ENCODE measurements around the gene NDUFV2.

The NDUFV2 gene

DNA sequence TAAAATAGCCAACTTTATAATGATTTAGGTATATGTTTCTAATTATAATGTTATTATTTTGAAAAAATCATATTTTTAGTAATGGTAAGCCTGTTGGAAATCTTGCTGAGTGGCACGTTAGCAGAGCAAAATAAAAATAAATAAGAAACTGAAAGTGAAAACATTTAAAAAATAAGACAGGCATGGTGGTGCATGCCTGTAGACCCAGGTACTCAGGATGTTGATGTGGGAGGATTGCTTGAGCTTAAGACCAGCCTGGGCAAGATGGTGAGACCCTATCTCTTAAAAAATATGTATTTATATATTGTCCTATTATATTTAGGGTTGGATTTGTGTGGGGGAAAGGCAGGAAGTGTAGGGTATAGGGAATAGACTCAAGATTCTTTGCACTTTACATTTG lies 18.3 kb downstream of the NDUFV2 start:
- no peak for DNase-seq (ENCODE audit: low read depth)

DNA sequence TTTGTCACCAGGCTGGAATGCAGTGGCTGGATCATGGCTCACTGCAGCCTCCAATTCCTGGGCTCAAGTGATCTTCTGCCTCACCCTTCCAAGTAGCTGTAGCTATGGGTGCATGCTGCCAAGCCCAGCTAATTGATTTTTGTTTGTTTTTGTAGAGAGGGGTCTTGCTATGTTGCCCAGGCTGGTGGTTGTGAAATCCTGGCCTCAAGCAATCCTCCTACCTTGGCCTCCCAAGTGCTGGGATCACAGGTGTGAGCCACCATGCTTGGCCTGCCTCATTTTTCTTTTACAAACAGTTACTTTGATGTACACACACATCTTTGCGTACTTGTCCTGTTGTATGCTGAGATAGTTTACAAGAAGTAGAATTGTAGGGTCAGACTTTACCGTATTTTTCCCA lies 21.0 kb downstream of the NDUFV2 start:
- DNase-seq (ENCODE audit: low read depth): no peak

DNA sequence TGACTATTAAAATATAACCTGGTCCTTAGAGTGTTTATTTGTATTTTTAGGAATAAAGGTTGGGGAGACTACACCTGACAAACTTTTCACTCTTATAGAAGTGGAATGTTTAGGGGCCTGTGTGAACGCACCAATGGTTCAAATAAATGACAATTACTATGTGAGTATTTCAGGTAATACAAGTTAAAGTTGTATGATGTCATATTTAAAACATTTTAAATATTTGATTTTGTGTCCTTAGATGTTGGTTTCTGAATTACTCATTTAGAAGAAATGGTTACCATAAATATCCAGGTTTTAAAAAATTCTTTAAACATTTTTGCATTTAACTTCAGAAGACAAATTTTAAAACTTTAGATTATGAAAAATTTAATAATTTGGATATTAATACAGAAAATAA lies 22.3 kb downstream of the NDUFV2 start:
- DNase-seq (ENCODE audit: low read depth): no peak

DNA sequence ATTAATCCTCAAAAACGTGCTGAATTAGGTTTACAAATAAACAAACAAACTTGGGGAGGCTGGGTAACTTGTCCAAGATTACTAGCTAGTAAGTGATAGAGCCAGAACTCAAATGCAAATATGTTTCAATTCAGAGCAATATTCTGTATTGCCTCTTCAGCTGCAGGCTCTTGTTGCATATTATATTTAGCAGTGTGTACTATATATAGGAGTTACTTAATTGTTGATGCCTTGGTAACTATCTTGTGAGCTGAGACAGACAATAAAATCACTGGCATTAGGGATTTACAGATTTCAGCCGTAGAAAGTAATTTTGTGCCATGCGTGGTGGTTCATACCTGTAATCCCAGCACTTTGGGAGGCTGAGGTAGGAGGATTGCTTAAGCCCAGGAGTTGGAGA lies 23.8 kb downstream of the NDUFV2 start:
- no peak for DNase-seq (ENCODE audit: low read depth)

DNA sequence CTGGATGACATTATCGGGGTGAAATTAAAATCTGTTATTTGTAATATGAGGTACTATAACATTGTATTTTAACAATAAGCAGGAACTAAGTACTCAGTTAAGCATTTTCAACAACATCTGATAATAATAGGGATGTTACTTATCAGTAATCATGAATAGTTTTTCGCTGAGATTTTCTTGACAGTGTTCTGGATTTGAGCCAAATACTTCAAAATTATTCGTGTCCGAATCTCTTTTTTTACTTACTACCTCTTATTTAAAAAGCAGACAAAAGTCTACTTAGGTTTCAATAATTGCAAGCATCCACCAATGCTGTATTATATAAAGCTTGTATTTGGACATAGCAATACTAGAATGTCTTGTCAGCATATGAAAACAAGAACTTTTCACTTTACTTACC lies 27.7 kb downstream of the NDUFV2 start:
- no peak for DNase-seq (ENCODE audit: low read depth)

DNA sequence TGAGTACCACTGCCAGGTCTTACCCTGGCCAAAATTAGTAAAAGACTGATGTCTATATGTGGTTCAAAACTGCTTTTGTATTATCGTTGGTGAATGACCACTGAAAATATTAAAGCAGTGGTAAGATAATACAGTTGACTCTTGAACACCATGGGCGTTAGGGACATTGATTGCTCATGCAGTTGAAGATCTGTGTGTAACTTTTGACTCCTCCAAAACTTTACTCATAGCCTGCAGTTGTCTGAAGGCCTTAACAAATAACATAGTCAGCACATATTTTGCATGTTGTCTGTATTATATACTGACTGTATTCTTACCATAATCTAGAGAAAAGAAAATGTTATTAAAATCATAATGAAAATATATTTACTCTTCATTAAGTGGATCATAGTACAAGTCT lies 28.3 kb downstream of the NDUFV2 start:
- no peak for DNase-seq (ENCODE audit: low read depth)

DNA sequence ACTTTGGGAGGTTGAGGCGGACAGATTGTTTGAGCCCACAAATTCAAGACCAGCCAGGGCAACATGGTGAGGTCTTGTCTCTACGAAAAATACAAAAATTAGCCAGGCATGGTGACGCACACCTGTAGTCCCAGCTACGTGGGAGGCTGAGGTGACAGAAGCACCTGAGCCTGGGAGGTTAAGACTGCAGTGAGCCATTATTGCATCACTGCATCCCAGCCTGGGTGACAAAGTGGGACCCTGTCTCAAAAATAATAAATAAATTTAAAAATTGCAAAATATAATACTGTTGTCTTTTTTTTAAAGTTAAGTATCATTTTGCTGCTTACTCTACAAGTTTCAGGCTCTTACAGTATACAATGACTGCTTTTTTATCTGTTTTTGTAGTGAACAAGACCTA lies 30.1 kb downstream of the NDUFV2 start:
- DNase-seq (ENCODE audit: low read depth): no peak

DNA sequence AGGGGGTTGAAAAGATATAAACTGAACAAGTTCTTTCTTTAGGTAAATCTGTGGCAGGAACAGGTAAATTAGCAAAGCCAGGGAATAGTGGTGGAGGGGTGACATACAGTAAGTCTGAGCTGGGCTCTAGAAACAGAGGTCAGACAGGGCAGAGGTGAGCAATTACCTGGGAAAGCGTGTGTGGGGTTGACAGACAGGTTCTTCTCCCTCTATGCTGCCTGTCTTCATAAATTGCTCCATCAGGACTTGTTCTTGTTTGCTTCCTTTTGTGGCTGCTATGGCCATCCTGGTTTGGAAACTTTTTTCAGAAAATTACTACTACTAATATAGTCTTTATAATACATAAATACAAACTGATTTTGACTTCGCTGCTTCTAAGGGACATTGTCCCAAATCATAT lies 30.7 kb downstream of the NDUFV2 start:
- DNase-seq (ENCODE audit: low read depth): no peak

DNA sequence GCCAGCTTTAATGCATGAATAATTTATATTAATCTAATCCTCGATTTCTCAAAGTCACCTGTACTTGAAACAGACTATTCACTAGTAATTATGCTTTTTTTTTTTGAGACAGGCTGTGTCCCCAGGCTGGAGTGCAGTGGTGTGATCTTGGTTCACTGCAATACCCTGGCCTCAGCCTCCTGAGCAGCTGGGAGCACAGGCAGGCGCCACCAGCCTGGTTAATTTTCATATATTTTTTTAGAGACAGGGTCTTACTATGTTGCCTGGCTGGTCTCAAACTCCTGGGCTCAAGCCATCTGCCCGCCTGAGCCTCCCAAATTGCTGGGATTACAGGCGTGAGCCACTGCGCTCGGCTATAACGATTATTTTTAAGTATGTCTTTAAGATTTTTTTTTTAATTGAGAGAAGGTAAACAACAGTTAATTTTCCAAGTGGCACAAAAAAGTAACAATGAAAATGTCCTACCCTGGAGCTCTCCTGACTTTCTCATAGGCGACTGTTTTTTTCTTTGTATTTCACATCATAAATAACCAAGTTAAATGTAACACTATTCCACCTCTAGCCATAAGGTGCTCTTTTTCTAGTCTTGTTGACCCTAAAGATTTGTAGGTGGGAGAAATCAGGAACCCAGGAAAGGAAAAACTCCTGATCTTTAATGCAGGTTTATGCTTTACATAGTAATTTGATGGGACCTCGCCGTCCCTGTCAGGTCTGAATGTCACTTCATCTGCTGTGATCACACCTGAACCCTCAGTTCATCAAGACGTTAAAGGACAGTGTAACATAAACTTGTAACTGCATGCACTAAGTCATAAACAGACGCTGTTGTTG lies 32.8 kb downstream of the NDUFV2 start:
- DNase-seq (ENCODE audit: low read depth): no peak

DNA sequence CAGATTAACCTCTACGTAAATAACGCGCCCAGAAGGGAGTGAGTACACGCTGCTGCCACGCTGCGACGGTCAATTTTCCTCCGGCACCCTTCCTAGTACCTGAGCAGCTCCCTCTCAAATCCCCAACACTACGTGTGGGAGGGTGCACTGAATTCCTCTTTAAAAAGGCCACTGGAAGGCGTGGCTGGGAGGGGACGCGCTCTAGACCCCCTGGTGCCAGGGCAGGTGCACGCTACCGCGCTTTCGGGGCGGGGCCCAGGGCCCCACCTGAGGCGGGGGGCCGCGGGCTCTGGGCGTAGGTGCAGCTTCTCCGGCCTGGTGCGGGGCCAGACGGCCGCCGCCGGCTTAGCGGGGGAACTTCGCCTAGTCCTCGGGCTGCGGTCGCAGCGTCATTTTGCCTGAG lies 33.4 kb downstream of the NDUFV2 start:
- no peak for DNase-seq (ENCODE audit: low read depth)

DNA sequence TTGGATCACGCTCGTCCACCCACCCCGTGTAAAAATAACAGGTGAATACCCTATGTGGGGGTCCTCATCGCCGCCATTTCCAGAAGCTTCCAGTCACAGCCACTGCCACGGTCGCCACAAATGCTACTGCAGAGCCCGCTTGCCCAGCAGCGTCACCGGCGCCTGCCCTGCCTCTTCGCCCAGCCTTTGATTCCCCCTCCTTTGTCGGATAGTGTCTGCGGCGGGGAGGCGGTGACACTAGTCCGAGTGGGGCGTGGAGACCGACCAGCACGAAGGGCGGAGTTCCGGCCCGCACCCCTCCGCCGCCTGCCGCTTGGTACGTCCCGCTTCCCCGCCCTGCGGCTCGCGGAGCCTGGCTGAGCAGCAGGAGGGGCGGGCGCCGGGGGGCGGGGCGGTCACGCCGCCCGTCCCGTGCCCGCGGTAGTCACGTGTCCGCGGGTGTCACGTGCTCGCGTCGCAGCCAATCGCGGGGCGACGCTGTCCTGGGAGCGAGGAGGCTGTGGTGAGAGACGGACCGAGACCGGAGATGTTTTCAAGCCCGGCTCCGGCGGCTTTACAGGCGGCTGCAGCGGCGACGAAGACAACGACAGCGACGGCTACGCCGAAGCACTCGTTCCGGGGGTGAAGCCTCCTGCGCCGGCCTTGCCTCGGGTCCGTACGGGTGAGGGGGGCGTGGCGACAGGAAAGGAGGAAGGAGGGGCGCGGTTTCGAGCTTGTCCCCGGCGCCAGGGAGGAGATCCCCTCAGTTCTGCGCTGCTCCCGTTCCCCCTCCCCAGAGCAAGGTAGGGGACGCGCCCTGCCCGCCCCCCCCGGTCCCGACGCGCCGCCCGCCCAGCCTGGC lies 34.0 kb downstream of the NDUFV2 start, which contains the start of gene ANKRD12:
Gene ANKRD12, plus strand, starts transcription at position 467 of the 841 bp plus-strand sequence. CDS start 45,652 bp downstream, outside the sequence.
- peak; percentile 95 for DNase-seq (ENCODE audit: low read depth)

DNA sequence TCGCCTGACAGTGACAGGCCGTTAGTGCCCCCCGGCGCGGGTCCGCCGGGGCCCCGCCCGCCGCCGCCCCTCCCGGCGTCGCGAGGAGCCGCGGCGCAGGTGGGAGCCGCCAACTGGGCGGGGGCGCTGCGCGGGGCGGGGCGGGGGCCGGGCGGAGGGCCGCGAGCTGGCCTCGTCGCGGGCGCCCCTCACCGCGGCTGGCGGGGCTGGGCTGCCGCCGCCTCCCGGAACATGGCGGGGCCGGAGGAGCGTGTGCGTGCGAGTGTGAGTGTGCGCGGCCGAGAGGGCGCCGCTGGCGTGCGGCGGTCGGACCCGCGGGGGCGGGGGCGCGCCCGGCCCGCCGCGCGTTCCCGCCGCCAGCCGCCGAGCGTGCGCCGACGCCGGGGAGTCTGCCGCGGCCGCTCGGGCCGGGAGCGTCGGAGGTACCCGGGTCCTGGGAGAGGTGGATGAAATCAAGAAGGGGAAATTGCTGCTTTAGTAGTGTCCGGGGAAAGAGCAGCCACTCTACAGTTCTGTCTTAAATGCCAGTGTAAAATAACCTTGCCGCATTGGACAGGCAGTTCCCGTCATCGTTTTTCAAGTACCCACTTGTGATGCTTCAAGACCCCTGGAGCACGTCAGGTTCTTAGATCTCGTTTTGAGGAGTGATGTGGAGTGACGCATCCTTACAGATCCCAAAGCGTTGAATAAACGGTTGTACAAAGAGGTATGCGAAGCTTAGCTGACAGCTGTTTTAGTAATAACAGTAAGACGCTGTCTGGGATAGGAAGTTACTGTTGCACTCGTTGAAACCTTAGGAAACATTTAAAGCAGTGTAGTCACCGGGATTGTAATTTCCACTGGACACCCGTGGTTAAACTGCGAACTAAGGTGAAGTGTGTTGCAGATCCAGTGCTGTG lies 34.9 kb downstream of the NDUFV2 start:
- DNase-seq (ENCODE audit: low read depth): peak; percentile 36

DNA sequence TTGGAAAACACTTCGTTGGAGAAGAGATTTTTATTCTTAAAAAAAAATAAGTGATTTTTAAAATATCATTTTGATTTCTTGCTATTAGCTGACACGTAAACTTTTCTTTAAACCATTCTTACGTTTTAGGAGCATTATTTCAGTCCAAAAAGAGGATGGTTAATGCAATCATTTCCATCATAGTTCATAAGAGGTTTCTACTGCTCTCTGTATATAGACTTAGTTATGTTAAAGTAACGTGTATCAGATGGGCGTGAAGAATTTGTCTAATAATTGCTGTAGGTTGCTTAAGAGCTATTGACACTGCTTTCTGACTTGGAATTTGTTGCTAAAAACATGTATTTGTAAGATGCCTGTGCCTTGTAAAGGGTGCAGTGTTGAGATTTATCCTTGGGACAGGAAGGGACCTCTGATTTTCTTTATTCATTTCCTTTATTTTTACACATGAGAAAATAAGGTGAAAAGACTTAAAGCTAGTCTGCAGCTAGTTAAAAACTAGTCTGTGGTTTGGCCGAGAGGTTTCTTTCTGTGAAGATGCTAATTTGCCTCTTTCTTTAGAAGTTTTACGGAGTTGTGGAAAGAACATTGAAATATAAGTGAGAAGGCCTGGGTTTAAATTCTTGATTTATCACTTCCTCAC lies 37.0 kb downstream of the NDUFV2 start:
- no peak for DNase-seq (ENCODE audit: low read depth)

DNA sequence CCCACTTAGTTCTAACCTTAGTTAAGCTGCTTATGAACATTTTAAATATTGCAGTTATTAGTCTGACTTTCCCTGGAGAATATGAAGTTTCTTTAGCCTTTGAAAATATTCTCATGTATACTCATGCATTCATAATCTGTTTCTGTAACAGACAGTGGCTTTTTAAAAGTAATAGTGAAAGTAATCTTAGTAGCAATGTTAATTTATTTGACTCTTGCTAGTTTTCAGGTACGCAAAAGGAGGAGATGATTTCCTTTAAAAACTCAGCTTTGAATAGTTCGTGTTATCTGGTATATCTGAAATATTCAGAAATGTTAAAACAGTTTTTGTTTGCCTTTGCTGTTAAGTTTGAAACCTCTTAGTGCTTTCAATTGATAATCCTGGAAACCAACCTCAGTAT lies 37.9 kb downstream of the NDUFV2 start:
- no peak for DNase-seq (ENCODE audit: low read depth)

DNA sequence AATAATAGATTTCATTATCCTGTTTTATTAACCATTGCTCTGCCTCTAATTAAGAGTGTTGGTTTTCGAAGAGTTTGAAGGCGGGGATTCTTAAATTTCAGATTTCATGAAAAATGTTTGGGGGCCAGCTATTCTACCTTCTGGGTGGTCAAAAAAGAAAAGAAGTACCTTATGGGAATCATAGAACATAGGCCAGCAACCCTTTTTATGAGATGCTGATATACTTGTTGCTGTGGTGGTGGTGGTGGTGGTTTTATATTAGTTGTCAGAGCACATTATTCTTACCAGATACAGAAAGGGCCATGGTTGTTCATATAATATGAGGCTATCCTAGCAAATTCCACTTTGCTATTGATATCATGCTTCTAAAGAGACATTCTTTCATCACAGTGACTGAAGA lies 38.5 kb downstream of the NDUFV2 start:
- DNase-seq (ENCODE audit: low read depth): no peak

DNA sequence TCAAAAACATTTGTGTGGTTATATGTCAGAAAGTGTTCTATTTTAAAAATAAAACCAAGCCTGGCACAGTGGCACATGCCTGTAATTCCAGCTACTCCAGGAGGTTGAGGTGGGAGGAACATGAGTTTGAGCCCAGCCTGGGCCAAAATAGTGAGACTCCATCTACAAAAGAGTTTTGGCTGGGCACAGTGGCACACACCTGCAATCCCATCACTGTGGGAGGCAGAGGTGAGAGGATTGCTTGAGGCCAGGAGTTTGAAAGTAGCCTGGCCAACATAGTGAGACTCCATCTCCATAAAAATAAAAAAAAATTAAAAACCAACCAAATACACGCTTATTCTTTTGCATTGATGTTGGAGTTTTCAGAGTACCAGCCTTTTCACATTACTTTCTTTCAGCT lies 43.7 kb downstream of the NDUFV2 start:
- no peak for DNase-seq (ENCODE audit: low read depth)

DNA sequence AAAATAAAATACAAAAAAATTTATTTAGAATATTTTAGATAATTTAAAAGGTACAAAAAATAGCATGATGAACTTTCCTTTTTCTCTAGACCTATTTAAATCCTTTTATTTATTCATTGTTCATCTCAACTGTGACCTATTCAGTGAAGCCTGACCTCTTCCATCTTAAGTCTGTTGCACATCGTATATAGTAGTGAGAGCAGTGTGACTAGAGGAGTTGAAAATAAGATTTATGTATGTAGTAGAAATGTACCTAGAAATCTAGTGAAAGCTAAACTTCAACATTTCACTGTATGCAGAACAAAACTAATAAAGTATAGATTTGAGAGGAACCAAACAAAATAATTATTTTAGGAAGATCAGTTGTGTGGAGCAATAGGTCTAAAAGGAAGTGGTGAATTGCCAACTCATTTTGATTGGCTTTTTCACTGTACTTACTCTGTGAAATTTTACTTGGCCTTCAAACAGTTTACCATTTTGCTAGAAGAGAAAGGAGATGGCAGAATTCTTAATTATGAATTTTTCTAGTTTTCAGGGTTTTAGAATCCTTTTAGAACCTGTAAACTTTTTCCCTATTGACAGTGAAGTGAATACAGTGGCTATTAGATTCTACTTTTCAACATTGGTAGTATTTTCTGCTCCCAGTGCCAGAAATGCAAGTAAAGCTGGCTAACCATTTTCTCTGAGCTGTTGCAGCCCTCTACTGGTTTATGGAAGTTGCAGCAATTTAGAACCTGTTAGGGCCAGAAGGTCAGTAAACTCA lies 45.1 kb downstream of the NDUFV2 start:
- DNase-seq (ENCODE audit: low read depth): no peak

DNA sequence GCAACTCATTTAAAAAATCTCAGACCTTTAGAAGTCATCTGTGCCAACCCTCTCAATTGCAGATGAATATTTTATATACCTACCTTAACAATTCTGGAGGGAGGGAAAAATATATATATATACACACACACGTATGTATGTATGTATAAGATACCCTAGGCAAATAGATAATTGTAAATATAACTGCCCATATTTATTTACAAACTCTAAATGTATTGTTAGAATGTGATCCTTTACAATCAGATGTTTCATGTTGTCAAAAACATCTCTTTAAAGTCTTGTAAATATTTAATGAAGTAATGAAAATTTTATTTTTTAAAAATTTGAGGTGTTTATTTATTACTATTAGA lies 45.7 kb downstream of the NDUFV2 start:
- DNase-seq (ENCODE audit: low read depth): no peak

DNA sequence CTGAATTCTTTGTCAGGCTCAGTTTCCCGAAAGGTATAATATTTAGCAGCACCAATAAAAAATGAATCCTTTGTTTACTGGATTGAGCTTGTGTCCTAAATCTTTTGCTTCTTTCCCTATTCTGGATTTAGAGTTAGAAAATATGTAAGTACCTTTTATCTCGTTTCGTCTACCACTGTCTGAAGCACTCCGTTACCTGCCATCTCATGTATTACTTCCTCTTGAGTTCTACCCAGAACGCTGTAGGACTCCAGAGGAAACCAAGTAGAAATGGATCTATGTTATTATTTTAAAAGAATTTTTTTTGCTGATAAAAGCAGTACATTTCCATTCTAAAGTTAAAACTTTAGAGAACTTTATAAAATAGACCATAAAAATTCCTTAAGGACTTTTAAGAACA lies 47.6 kb downstream of the NDUFV2 start:
- DNase-seq (ENCODE audit: low read depth): no peak

DNA sequence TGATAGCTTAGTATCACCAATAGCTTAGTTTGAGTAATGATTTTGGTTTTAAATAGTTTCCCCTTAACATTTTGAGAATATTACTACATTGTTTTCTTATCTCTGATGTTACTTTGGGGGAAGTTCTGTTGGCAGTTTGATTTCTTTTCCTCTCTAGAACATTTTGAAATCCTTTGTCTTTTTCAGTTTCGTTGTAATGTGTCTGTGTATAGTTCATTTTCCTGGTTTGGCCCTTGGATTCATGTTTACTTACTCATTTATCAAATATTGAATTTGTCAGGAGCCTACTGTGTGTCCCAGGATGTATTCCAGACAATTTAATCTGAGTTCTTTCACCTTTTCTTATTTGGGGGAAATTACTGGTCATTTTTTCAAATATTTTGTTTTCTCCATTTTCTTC lies 50.8 kb downstream of the NDUFV2 start:
- no peak for DNase-seq (ENCODE audit: low read depth)

DNA sequence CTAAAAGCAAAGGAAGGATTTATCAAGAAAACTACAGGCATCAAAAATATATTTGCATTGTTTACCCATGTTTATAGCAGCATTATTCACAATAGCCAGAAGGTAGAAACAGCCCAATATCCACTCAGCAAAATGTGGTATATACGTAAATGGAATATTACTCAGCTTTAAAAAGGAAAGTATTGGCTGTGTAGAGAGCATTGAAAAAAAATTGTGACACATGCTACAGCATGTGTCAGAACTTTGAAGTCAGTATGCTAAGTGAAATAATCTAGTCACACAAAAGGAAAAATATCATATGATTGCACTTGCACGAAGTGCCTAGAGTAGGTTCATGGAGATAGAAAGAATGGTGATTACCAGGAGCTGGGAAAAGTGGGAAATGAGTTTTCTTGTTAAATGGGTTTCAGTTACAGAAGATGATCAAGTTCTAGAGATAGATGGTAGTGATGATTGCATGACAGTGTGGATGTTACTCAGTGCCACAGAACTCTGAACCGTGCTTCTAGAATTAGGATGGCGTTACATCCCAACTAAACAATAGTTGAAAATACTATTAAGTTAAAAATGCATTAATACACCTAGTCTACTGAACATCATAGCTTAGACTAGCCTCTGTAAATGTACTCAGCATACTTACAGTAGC lies 54.2 kb downstream of the NDUFV2 start:
- DNase-seq (ENCODE audit: low read depth): no peak

Data from stimulated activated CD8-positive, alpha-beta memory T cell treated with anti-CD3 and anti-CD28 coated beads, Interleukin-15, amount 100 ng/mL, for 24 hours (primary cell).